HS-5 (cell line): Measurements from ENCODE around the gene CLPTM1.
"Not testable (repeated sequence)": the region's sequence is repeated elsewhere in the genome, so short reads cannot be mapped to it uniquely, and the experiment has no call there.

Source experiments
- DNase-seq: peaks from one replicate; pipeline ENCODE4 v3.0.0-alpha.2; 2012; ENCODE audit warnings: low read depth

CLPTM1 gene

DNA sequence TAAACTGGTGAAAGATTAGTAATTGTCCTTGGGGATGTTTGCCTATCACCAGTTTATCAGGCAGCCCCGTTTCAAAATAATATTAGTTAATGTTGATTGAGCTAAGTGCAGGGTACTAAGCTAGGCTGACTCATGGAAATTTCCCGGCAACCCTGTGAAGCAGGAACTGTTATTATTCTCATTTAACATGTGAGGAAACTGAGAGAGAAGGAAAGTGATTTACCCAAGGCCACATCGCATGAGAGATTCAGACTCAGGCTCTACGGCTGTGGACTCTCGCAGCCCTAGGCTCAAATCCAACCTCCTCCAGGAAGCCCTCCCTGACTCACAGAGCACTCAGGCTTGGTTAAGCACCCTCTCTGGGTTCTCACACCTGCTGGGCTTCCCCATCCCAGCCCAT lies 19.7 kb downstream of the CLPTM1 start:
- DNase-seq, result no peak

DNA sequence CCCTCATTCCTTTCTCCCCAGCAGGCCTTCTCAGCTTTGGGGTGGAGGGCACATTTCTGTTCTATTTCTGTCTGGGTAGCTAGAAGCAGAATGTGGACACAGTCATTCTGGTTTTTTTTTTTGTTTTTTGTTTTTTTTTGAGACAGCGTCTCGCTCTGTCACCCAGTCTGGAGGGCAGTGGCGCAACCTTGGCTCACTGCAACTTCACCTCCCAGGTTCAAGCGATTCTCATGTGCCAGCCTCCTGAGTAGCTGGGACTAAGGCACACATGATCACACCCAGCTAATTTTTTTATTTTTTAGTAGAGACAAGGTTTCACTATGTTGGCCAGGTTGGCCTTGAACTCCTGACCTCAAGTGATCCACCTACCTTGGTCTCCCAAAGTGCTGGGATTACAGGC lies 20.3 kb downstream of the CLPTM1 start:
- DNase-seq, result no peak

DNA sequence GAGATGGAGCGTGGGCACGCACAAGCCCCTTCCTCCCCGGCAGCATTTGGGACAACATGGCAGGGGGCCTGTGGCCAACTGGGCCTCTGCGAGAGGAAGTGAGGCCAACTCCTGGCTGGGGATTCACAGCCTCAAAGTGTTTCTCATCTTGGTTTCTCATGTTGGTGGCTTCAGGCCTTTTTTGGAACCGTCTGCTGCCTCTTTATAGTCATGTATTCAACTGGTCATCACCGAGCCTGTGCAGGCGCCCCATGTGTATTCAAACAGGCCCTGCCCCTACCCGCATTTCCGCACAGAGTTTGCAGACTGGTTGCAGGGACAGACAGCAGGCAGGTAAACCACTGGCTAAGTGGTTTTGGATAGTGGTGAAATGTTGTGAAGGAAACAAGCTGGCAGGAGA lies 28.8 kb downstream of the CLPTM1 start:
- no peak for DNase-seq

DNA sequence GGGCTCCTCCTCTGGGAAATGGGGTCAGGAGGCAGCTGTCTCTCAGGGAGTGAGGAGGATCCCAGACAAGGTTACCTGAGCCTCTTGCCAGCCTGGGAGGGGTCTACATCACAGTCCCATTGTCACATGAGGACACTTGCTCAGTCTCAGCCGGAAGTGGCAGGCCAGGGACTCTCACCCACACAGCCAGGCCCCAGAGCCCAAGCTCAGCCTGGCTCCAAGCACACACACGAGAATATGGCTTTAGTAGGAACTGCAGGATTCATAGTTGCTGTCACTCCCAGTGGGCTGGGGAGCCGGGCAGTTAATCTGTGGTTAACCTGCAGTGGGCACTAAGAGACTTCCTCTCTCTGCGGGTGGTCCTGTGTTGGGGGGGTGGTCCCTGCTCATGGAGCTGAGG lies 30.3 kb downstream of the CLPTM1 start:
- no peak for DNase-seq

DNA sequence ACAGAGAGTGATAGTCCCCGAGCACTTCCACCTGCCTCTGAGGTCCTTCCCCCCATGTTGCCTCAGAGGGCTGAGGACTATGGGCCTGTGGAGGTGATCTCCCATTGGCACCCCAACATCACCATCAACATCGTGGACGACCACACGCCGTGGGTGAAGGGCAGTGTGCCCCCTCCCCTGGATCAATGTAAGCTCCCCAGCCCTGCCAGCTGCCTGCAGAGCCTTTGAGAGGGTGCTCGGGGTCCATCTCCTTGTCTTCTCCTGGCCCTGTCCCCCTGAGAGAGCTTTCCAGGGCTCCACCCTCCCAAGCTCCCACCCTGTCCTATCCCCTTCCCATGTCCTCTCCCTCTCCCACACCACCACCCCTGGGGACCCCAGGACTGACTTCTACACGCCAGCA lies 31.2 kb downstream of the CLPTM1 start:
- DNase-seq, result no peak

DNA sequence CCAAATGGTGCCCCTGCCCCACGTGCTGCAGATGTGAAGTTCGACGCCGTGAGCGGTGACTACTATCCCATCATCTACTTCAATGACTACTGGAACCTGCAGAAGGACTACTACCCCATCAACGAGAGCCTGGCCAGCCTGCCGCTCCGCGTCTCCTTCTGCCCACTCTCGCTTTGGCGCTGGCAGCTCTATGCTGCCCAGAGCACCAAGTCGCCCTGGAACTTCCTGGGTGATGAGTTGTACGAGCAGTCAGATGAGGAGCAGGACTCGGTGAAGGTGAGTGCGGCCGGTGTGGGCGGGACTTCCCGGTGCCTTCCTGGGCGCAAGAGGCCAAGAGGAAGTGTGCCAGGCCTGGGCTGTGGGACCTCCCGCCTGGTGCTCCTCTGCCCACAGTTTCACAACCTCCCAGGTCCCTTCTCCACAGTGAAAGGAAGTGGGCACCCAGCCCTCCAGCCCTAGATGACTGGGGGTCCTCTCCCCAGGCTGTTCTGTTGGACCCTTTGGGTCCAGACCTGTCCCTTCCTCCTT lies 32.0 kb downstream of the CLPTM1 start:
- DNase-seq, result no peak

DNA sequence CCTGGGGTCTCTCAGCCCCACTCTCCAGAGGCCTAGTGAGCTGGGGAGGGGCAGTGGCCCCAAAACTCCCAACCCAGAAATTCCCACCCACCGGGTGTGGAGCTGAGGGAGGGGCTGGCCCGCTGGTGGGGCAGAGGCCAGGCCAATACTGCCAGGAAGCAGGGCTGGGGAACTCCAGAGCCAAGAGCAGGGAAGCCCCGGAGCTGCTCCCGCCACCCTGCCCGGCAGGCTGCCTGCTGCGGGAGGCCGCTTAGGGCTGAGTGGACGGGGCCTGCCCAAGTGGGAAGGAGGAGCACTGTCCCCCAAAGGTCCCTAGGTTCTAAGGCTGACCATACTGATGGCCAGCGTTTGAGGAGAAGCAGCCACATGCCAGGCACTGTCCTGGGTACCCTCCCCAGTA lies 33.1 kb downstream of the CLPTM1 start:
- no peak for DNase-seq

DNA sequence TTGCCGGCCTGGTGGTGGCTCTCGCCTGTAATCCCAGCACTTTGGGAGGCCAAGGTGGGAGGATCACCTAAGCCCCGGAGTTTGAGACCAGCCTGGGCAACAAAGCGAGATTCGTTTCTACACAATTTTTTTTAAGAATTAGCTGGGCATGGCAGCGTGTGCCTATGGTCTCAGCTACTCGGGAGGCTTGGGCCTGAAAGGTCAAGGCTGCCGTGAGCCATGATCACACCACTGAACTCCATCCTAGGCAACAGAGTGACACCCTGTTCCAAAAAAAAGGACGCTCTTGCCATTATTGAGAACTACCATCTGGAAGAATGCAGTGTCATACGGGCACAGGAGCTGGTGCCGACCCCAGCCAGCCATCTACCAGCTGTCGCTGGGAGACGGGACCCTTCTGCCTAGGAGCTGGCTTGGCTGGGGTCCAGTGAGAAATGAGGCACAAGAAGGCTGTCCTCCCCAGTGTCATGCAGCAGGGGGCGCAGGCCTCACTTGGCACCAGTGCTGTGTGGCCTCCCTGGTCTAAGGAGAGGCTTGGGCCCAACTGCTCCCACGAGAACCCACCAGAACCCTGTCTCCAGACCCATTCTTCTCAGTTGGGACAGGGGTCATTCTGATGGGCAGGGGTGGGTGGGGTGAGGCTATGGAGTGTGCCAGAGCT lies 33.8 kb downstream of the CLPTM1 start:
- no peak for DNase-seq

DNA sequence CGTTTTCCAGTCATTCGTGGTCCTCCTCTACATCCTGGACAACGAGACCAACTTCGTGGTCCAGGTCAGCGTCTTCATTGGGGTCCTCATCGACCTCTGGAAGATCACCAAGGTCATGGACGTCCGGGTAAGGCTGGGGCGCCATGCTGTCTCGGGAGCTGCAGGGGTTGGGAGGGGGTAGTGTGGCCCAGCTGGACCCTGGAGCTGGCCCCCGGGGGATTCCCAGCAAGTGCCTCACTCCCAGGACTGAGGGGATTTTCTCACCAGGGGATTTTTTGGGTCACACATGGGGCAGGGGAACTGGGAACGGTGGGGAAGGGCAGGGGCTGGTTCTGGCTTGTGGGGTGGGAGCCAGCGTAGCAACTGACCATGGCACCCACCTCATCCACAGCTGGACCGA lies 35.3 kb downstream of the CLPTM1 start:
- DNase-seq, result no peak

DNA sequence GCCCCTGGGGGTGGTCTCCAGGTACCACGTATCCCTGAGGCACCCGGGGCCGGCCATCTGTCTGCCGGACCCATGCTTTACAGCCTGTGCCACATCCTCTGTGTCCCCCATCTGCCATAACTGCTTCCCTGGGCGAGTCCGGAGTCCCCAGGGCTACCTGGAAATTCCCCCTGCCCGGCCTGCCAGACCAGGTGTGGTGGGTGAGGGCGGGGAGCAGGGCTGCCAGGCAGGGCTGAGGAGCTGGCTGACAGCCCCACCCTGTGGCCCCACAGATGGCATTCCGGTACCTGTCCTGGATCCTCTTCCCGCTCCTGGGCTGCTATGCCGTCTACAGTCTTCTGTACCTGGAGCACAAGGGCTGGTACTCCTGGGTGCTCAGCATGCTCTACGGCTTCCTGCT lies 35.8 kb downstream of the CLPTM1 start:
- DNase-seq, result no peak

DNA sequence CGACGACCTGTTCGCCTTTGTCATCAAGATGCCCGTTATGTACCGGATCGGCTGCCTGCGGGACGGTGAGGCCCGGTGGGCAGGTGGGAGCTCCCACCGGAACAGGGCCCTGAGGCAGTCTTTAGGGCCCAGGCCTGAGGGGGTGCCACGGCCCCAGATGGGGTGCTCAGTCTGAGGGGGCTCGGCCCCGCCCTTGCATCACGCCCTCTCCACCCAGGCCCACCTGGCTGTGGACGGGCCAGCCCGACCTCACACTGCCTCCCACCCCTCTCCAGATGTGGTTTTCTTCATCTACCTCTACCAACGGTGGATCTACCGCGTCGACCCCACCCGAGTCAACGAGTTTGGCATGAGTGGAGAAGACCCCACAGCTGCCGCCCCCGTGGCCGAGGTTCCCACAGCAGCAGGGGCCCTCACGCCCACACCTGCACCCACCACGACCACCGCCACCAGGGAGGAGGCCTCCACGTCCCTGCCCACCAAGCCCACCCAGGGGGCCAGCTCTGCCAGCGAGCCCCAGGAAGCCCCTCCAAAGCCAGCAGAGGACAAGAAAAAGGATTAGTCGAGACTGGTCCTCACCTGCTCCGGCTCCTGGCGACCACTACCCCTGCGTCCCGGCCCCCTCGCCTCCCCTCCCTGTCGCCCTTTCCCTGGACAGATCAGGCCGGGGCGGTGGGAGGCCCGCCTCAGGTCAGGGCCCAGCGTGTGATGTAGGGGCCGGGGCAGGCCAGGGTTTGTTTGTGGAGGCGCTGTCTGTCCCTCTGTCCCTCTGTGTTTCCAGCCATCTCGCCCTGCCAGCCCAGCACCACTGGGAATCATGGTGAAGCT lies 37.4 kb downstream of the CLPTM1 start:
- DNase-seq, result no peak

DNA sequence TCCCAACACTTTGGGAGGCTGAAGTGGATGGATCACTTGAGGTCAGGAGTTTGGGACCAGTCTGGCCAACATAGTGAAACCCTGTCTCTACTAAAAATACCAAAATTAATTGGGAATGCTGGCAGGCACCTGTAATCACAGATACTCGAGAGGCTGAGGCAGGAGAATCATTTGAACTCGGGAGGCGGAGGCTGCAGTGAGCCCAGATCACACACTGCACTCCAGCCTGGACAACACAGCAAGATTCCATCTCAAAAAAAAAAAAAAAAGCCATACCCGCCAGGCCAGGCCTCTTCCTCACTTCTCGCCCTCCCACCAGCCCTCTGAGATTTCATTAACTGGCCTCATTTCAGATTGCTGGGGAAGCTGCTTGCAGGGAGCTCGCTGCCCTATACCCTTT lies 38.3 kb downstream of the CLPTM1 start:
- DNase-seq, result no peak

DNA sequence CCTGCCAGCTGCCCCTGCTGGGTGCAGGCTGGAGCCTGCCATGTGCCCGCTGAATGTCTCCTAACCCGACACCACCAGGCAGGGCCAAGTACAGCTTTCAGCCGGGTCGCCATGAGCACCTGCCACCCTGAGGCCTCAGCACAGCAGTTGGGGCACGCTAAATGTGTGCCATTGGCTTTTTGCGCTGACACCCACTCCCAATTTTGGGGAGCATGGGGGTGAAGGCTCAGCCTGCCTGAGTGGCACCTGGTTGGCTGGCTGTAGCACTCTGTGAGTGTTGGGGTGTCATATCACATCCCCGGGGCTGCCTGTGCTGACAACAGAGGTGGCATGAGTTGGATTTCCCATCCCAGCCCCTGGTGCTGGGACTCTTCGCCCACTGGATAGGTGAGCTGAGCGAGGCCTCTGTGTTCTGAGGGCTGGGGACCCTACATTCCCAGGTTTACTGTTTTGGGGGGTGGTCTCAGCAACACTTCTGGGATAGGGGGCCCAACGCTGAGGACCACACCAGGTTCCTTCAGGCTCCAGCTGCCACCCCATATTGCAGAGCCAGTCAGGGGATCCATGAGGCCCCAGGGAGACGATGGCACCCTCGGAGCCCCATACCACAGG lies 38.9 kb downstream of the CLPTM1 start:
- no peak for DNase-seq

DNA sequence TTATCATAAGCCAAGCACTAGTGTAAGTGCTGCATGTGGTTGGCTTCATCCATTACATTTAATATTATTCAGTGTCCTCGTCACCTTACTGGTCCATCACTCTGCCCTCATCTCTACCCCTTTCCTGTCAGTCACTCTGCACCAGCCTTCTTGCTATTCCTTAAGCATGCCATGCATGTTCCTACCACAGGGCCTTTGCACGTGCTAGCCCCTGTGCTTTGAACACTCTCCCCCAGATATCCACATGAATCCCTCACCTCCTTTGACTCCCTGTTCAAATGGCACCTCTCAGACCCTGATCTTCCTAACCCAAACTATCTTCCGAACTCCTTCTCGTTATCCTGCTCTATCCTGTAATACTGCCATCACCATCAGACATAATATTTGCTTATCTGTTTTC lies 42.8 kb downstream of the CLPTM1 start:
- no peak for DNase-seq

DNA sequence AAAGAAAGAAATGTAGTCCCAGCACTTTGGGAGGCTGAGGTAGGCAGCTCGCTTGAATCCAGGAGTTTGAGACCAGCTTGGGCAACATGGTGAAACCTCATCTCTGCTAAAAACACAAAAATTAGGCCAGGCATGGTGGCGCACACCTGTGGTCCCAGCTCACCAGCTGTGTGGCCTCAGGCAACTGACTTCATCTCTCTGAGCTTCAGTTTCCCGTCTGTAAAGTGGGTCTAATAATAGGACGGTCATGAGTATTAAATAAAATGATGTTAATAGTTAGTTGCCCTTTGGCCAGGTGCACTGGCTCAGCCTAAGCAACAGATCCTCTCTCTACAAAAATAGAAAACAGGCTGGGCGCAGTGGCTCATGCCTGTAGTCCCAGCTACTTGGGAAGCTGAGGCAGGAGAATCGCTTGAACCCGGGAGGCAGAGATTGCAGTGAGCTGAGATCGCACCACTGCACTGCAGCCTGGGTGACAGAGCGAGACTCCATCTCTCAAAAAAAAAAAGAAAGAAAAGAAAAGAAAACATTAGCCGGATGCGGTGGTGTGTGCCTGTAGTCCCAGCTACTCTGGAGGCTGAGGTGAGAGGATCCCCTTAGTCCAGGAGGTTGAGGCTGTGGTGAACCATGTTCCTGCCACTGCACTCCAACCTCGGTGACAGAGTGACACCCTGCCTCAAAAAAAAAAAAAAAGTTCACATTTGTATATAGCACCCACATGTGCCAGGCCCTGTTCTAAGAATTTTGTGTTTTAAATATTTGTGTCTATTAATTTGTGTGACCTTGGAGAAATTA lies 44.1 kb downstream of the CLPTM1 start:
- DNase-seq, result not testable (repeated sequence)

DNA sequence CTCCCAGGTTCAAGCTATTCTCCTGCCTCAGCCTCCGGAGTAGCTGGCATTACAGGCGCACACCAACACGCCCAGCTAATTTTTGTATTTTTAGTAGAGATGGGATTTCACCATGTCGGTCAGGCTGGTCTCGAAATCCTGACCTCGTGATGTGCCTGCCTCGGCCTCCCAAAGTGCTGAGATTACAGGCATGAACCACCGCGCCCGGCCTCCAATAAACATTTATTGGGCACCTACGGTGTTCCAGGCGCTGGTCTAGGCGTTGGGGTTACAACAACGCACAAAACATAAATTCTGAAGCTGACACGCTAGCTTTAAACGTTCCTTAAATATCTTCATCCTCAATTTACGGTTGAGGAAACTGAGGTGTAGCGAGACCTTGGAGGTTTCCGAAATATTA lies 45.5 kb downstream of the CLPTM1 start:
- DNase-seq, result not testable (repeated sequence)

DNA sequence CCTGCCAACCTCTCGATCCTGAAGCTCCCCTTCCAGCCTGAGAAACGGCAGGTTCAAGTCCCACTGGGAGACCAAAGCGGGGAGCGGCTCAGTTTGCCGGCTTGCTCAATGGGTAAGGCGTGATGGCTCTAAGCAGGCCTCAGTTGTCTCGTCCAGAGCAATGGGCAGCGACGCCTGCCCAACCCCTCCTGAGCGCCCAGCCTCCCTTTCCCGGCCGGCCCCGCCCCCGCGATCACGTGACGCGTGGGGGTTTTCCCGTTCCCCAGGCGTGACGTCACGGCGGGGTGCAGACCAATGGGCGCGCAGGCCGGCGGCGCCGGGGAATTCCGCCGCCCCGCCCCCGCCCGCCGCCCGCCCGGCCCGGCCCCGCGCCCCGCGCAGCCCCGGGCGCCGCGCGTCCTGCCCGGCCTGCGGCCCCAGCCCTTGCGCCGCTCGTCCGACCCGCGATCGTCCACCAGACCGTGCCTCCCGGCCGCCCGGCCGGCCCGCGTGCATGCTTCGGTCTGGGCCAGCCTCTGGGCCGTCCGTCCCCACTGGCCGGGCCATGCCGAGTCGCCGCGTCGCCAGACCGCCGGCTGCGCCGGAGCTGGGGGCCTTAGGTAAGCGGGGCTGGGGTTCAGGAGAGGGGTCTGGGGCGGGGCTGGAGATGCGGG lies 46.0 kb downstream of the CLPTM1 start, which contains the start of gene RELB:
Gene RELB (plus strand): TSS at position 378 of the 653 bp plus-strand sequence. CDS start 116 bp downstream, at position 494.
- DNase-seq, result peak; percentile 32

DNA sequence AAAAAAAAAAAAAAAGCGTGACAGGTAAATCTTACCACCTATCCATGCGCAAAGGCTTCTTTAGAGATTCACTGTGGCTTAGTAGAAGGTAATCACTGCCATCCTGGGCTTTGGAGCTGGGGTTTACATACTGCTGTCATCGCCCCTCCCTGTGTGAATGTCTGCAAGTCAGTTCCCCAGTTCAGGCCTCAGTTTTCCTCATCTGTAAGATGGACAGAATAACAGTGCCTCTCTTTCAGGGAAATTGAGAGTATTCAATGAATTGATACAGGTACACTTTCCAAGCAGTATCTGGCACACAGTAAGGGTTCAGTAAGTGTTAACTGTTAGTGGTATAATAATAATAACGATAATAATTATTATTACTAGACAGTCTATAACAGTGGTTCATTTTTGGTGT lies 48.3 kb downstream of the CLPTM1 start:
- no peak for DNase-seq

DNA sequence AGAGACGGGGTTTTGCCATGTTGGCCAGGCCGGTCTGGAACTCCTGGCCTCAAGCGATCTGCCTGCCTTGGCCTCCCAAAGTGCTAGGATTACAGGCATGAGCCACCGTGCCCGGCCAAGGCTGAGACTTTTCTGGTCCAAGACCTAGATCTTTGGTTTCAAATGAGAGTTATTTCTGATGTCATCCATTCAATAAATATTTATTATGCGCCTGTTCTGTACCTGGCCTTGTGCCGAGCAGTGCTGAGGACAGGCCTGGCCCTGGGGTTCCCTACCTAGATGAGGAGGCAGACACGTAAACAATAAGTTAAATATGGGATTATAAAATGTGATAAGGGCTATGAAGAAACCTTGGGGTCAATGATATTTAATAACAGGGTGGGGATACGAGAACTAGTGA lies 50.6 kb downstream of the CLPTM1 start:
- DNase-seq, result no peak

DNA sequence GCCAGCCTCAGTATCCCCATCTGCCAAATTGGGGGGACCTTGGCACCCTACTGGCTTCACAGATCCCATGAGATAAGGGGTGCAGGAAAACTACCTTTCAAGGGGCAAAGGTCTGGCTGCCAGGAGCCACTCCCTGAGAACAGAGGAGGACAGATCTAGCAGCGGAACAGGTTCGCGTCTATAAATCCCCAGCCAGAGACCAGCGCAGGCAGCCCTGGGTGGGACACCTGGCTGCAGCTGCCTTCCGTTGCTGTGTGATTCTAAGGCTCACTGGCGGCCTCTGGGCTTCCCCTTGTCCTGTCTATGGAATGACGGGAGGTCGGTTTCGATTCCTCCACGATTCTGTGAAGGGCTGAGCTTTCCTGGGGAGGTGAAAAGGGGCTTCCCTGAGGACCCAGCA lies 53.4 kb downstream of the CLPTM1 start:
- no peak for DNase-seq

DNA sequence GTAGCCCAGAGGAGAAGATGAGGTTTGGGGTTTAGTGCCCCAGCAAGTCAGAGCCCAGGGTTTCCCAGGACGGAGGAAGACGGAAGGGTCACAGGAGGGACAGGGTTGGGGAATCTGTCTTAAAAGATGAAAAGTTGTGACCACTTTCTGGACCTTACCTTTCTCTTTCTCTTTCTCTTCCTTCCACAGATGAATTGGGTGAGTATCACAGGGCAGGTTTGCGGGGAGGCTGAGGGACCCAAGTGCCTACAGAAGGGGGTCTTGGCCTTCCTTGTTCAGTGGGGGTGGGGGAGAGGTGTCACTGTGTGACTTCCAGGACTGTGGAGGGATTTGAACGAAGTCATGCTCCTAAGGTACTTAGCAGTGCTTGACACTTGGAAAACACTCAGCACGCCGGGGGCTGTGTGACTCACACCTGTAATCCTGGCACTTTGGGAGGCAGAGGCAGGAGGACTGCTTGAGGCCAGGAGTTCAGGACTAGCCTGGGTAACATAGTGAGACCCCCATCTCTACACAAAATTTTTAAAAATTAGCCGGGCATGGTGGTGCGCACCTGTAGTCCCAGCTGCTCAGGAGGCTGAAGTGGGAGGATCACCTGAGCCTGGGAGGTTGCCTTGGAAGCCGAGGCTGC lies 54.6 kb downstream of the CLPTM1 start:
- no peak for DNase-seq
